Thoracic aorta (tissue), 2 donors: Measurements from ENCODE around the gene TEF. TPM values are rescaled to one million over a fixed set of nuclear protein-coding genes. Genes with fewer than 3 reads are reported as not detected.
"Not testable (repeated sequence)": the region's sequence is repeated elsewhere in the genome, so short reads cannot be mapped to it uniquely, and the experiment has no call there.

Experiments used
- ATAC-seq: fragments of 150-250 bp; one replicate; pipeline ENCODE4 v1.8.0; 2017; ENCODE audit warnings: low read depth; ENCODE audit not compliant: insufficient number of reproducible peaks, low FRiP score
- DNase-seq: peaks from one replicate; pipeline ENCODE4 v3.0.0-alpha.2; 2020; ENCODE audit warnings: low spot score
- H3K27ac ChIP-seq, 2 donors: fragments of 200-600 bp; sonication (generic); 1 replicate in 1 of 2; 2 replicates in 1 of 2; pipeline ENCODE4 v1.5.1; 2016; ENCODE audit warnings: mild to moderate bottlenecking in 2 of 2, moderate library complexity in 2 of 2
- H3K27me3 ChIP-seq: fragments of 200-600 bp; sonication (generic); replicated peaks from 2 replicates; pipeline ENCODE4 v1.6.0; 2016; ENCODE audit warnings: mild to moderate bottlenecking; ENCODE audit not compliant: insufficient read depth
- H3K36me3 ChIP-seq: fragments of 200-600 bp; sonication (generic); one replicate; pipeline ENCODE4 v1.5.1; 2016
- H3K4me1 ChIP-seq, 2 donors: fragments of 200-600 bp; sonication (generic); 1 replicate in 1 of 2; 2 replicates in 1 of 2; pipeline versions ENCODE4 v1.5.1 to v1.6.0; 2016; ENCODE audit warnings: low read depth in 2 of 2, mild to moderate bottlenecking in 1 of 2; ENCODE audit not compliant: control insufficient read depth in 1 of 2
- H3K4me3 ChIP-seq: fragments of 200-600 bp; sonication (generic); 2 replicates; pipeline ENCODE4 v1.5.1; 2016; ENCODE audit warnings: mild to moderate bottlenecking
- H3K9me3 ChIP-seq: fragments of 200-600 bp; sonication (generic); 2 replicates; pipeline ENCODE4 v1.5.1; 2016
- total RNA-seq, 2 donors: library from RNA; depleted of rRNA; stranded (reverse); fragments of >200 nt; gene quantifications; one replicate each; pipeline versions ENCODE4 v1.1.0 to v1.2.3, GENCODE V29; 2016
- TF ChIP-seq, protein P1 (sequence below): fragments of 200-600 bp; sonication (generic); IDR thresholded peaks from one replicate; pipeline ENCODE4 v1.5.1; 2019; ENCODE audit warnings: antibody characterized with exemption

The TEF gene
- total RNA-seq, 2 donors from 2014 or later = 21.4 to 23.1 TPM

DNA sequence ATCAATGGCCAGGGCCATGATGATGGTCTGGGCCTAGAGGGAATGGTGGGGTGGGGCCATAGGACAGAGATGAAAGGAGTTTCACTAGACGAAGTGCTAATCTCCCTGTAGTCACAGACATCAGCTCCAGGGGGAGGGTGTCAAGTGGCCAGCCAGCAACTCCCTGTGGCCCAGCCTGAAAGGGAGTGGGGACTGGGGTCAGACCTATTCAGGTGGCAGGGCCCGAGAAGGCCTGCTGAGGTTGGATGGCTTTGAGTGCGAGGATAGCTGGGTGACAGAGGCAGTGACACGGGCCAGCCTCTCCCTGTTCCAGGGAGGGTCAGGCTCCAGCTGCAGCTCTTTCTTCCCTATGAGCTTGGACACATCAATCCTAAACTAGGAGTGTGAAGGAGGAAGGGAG, 53.8 kb downstream of the TEF start:
- H3K27me3 ChIP-seq = no peaks in the 10 kb centered on the region
- TF ChIP-seq, protein P1, sequence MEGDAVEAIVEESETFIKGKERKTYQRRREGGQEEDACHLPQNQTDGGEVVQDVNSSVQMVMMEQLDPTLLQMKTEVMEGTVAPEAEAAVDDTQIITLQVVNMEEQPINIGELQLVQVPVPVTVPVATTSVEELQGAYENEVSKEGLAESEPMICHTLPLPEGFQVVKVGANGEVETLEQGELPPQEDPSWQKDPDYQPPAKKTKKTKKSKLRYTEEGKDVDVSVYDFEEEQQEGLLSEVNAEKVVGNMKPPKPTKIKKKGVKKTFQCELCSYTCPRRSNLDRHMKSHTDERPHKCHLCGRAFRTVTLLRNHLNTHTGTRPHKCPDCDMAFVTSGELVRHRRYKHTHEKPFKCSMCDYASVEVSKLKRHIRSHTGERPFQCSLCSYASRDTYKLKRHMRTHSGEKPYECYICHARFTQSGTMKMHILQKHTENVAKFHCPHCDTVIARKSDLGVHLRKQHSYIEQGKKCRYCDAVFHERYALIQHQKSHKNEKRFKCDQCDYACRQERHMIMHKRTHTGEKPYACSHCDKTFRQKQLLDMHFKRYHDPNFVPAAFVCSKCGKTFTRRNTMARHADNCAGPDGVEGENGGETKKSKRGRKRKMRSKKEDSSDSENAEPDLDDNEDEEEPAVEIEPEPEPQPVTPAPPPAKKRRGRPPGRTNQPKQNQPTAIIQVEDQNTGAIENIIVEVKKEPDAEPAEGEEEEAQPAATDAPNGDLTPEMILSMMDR = no peak
- H3K27ac ChIP-seq = no peak overlapping the region
- H3K4me1 ChIP-seq = peaks cover 16 to 59% of the 10 kb centered on the region in 2 donors
- H3K9me3 ChIP-seq = no peaks in the 10 kb centered on the region
- DNase-seq = no peak
- H3K4me3 ChIP-seq = no peak overlapping the region
- no peak for ATAC-seq
- H3K36me3 ChIP-seq = peaks cover 51% of the 10 kb centered on the region

GRCh38 chr22:41436322-41437113, 54.8 kb downstream of the TEF start:
- Histone ChIP-seq H3K4me1 (peaks cover 16 to 68% of the 10 kb centered on the region in 2 donors), H3K9me3 (no peaks in the 10 kb centered on the region), H3K4me3 (no peak overlapping the region), H3K27me3 (no peaks in the 10 kb centered on the region), H3K27ac (no peak overlapping the region), H3K36me3 (peaks cover 61% of the 10 kb centered on the region)
- no peak for DNase-seq
- no peak for ATAC-seq
- TF ChIP-seq, protein P1 = no peak

GRCh38 chr22:41437198-41437597, 55.5 kb downstream of the TEF start:
- Histone ChIP-seq H3K27me3 (no peaks in the 10 kb centered on the region), H3K27ac (no peak overlapping the region), H3K4me1 (peaks cover 16 to 75% of the 10 kb centered on the region in 2 donors), H3K9me3 (no peaks in the 10 kb centered on the region), H3K36me3 (peaks cover 62% of the 10 kb centered on the region), H3K4me3 (no peak overlapping the region)
- TF ChIP-seq, protein P1 = no peak
- ATAC-seq (no peak), DNase-seq (no peak)

DNA sequence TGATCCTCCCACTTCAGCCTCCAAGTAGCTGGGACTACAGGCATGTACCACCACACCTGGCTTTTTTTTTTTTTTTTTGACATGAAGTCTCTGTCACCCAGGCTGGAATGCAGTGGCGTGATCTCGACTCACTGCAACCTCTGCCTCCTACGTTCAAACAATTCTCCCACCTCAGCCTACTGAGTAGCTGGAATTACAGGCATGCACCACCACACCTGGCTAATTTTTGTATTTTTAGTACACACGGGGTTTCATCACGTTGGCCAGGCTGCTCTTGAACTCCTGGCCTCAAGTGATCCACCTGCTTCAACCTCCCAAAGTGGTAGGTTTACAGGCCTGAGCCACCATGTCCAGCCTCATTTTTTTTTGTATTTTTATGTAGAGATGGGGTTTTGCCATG, 58.8 kb downstream of the TEF start:
- Histone ChIP-seq H3K4me1 (peaks cover 22 to 73% of the 10 kb centered on the region in 2 donors), H3K36me3 (peaks cover 45% of the 10 kb centered on the region)
- H3K4me3 ChIP-seq, H3K27ac ChIP-seq, ATAC-seq, DNase-seq, H3K27me3 ChIP-seq, H3K9me3 ChIP-seq: not testable (repeated sequence)

- peaks cover 18 to 55% of the 10 kb centered on the region in 2 donors for H3K4me1 ChIP-seq
- H3K36me3 ChIP-seq = peaks cover 27% of the 10 kb centered on the region
- TF ChIP-seq, protein P1 = no peak
- no peaks in the 10 kb centered on the region for H3K9me3 ChIP-seq
- H3K27ac ChIP-seq = no peak overlapping the region
- H3K4me3 ChIP-seq = no peak overlapping the region
- DNase-seq (no peak), ATAC-seq (no peak)
- no peaks in the 10 kb centered on the region for H3K27me3 ChIP-seq
Observed at GRCh38 chr22:41442240-41442792, 60.6 kb downstream of the TEF start.
